GM21390 (cell line): Measurements from ENCODE around the gene ADAR.

Experiments
- ATAC-seq: cut with Tn5 transposase; IDR thresholded peaks from one replicate; pipeline ENCODE4 v1.9.1; 2021; ENCODE audit not compliant: unreplicated experiment

Gene ADAR

DNA sequence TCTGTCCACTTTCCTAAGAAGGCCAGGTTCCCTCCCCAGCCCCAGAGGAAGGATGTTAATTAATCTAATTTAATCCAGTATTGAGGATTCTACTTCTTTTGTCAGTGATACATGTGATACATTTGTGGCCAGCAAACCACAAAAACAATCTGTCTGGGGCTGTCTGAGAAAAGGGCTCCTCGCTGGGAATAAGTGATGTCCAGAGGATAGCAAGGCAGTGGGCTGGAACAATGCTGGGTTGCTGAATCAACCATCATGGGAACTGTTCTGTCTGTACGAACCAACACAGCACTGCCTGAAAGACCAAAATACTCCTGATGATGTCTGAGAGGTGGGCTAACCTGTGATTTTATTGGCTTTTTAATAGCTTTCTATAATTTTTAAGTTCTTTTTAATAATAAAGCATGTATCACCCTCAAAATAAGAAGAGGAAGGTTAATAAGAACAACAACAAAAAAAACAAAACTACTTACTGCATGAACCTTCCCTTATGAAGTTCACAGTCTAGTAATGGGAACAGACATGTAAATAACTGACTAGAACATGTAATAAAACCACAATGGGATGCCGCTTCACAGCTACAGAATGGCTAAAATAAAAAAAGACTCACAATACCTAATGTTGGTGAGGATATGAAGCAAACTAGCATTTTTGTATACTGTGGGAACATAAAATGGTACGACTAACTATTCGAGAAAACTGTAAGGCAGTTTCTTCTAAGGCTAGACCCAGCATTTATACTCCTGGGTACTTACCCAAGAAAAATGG lies 11.4 kb upstream of the ADAR start:
- no peak for ATAC-seq

DNA sequence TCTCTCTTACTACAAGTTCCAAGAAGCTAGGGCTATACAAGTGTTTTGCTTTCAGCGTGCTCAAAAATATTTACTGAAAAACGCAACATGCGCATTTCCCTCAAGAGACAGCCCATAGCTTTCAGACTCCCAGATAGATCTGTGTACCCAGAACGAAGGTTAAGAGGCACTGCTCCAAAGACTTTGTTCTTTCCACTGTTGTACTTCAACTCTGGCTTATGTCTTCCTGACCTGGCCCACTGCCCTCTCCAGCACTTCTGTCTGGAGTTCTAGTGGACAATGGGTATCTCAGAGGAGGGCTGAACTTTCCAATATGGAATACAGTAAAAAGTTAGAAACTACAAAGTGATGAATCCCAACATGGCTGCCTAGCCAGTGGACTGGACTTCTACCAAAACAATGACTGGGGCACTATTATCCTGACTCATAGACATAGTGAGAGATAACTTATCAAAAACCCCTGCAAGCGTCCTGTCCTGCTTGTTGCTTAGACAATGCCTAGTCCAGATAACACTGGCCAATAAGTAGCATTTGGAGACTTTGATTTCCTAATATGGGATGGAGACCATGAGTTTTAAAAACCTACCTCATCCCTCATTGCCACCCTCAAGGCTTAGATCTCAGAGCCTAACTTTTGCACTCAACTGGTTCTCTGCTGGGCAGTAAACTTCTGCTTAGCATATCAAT lies 8.8 kb upstream of the ADAR start:
- no peak for ATAC-seq

DNA sequence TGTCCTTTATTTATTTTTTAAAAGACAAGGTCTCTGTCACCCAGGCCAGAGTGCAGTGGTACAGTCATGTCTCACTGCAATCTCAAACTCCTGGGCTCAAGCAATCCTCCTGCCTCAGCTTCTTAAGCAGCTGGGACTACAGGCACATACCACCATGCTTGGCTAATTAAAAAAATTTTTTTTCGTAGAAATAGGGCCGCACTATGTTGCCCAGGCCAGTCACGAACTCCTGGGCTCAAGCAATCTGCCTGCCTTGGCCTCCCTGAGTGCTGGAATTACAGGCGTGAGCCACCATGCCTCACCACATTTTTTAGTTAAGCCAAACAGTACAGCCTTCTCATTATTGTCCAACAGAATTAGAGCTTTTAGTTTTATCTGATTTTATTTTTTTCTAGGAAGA lies 7.4 kb upstream of the ADAR start:
- no peak for ATAC-seq

DNA sequence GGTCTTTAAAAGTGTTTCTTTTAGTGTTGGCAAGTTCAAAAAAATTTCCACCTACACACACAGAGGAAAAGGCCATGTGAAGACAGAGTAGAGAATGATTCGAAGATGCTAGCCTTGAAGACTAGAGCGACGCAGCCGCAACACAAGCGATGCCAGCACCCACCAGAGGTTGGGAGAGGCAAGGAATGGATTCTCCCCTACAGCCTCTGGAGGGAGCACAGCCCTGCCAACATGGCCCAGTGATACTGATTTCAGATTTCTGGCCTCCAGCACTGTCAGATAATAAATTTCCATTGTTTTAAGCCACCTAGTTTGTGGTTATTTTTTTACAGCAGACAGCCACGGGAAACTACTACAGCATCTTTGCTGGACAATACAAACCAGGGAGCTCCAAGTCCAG lies 6.9 kb upstream of the ADAR start:
- no peak for ATAC-seq

DNA sequence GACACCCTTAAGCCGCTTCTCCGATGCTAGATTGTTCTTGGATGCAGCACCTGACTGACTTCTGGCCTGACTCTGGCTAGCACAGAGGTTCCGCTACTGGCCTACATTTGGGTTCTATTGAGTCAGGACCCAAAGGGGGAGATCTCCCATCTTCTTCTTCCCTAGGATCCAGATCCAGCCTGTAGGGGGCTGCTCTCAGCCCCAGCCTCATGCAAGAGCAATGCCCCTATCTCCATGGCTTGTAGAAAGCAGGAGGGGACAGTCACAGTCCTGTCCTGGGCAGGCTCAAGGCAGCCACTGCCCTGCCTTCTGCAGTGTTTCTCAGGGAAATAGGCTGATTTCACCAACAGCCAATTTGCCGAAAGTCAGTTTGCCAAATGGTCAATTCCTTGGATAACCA lies 6.3 kb upstream of the ADAR start:
- ATAC-seq = no peak

DNA sequence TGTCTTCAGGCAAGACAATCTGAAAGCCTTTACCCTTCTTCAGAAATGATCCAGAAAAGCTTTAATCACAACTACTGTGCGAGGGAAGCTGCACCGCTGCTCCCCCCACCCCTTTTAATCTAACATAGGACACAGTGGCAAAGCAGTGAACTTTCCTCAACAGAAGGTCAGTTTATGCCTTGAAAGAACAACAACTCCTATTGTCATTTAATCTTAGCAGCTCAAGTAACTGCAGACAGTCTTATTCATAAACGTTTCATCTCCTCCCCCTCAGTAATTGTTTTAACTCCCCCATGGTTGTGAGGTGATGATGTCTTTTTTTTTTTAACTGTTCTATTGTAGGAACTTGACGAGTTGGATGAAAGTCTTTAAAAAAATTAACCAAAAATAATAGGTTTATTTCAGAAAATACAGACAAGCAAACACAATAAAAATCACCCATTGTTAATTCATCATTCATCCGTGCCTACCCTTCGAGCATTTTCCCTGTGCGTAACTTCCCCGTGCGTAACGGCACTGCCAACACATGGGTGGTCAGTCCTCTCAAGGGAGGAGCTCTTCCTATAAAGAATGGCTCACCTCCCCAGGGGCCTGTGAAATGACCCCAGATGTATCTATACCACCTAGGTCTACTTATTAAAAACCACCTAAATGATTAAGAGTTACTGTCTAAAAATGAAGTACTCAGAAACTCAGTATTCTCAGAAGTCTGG lies 3.3 kb upstream of the ADAR start:
- no peak for ATAC-seq

DNA sequence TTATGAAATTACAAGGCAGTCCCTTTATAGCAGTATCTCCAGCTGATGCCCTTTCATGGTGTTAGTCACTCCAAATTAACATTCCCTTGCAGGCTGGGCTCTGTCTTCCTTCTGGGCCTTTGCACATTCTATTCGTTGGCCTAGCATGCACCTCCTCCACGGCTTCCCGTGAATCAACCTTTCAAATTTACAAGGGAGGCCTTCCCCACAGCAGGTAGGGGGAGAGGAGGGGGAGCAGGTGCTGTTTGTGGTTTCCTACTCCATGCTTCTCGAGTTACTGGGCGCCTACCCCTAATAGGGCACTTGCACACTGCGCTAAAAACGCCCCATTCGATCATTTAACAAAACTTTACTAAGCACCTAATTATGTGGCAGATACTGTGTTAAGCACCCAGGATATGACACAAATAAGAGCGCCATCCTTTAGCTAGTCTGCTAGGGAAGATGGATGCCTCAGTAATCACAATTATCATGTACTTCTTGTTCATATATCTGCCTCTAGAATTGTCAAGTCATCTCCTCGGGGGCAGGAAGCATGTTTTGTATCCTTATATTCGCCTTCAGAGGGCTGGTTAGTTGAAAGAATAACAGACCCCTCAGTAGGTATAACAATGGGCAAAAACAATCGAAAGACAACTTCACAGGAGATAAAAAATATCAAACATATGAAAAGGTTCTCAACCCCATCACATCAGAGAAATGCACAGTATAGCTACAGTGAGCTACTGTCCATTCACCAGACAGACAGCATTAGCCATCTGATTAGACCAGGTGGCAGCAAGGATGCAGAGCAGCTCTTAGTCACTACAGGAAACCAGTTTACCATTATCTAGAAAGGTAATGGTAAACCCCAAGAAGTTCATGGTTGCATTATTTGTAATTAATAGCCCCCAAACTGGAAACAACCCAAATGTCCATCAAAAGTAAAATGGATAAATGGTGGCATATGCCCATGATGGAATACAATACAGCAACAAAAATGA lies 1.7 kb upstream of the ADAR start:
- ATAC-seq = no peak

DNA sequence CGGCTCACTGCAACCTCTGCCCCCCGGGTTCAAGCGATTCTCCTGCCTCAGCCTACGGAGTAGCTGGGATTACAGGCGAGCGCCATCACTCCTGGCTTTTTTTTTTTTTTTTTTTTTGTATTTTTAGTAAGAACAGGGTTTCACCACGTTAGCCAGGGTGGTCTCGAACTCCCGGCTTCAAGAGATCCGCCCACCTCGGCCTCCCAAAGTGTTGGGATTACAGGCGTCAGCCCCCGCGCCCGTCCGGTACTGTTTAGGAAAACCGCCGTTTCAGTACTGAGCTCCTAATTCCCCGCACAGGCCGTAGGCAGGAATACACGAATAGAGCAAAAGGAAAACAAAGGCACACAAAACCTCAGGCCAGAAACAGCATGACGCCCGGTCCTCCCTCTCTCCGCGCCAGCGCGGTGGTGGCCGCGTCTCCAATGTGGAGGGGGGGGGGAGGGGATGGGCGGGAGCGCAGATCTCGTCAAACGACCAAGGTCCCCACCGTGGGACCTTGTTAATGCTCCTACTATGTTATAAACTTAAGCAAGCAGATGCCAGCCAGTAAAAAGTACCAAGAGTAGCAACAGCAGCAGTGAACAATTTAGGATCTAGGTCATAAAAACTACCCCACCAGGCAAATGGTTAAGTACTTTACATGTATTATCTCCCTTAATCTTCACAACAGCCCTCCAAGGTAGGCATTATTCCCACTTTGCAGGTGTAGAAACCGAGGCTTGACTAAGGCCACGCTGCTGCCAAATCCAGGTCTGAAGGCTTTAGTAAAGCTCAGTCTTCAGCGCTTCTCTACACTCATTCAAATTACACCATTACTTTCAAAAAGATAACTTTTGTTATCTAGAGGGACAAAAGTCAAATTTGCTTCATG lies 648 bp upstream of the ADAR start:
- ATAC-seq = no peak

DNA sequence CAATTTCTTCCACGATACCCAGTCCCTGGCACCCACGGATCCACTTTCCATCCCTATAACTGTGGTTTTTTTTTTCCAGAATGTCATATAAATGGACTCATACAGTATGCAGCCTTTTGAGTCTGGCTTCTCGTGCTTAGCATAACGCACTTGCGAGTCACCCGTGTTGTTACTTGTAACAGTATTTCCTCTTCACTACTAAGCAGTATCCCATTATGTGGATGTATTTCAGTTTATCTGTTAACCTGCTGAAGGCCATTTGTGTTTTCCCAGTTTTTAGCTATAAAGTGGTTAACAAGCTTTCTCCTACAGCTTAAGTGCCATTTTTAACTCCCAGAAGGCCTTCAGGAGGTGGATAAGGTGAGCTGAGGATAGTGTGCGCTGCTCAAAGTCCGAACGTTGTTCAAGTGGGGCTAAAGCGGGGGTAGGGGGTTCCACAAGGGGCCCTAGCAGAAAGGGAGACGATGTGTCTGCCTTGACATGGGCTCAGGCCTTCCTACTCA lies 829 bp downstream of the ADAR start:
- no peak for ATAC-seq

DNA sequence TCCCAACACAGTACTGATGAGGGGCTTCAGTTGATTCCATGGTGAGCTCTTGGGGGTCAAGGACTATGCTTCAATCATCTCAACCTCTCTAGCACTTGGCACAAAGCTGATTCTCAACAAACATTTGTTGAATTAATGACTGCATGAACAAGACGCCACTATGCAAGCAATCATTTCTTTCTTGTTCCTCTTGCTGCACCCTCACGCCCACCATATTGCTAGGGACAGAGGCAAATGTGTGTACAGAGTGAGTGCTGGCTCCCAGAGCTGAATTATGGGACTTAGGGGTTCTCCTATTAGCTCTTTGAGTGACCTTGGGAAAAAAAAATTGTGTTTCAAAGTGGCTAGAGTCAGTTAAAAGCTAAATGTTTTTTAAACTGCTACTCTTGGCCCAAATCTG lies 2.5 kb downstream of the ADAR start:
- no peak for ATAC-seq

DNA sequence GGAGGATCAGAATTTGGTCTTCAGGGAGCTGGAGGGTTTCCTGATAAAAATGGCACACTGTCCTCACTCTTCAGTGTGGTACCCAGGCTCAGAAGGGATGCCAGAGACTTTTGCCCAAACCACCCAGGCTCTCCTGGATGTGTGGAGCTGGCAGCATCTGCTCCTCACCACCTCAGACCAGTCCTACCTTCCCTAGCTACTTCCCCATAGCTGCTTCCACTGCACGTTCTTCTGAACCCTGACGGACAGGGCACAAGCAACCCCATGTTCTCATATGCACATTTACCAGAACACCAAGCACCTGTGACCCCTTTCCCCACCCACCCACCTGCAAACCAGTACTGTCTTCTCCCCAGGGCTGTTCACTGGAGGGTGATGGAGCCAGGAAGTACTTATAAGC lies 4.7 kb downstream of the ADAR start:
- no peak for ATAC-seq

DNA sequence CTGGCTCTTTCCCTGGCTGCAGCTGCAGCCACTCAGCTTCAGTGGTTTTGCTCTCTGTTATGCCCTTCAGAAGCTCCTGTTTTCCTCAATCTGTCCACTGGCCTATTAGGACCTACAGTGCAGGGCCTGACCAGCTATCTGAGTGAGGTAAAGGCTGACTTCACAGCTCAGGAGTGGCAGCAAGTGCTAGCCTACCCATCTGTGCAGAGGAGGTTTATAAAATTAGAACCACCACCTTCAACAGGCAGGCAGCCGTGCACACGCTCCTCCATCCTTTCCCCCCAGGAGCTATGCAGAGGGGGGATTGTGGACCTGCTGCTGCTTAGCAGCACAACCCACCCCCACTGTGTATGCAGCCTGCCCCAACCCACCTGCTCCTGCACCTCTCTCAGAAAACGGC lies 8.3 kb downstream of the ADAR start:
- ATAC-seq = no peak

DNA sequence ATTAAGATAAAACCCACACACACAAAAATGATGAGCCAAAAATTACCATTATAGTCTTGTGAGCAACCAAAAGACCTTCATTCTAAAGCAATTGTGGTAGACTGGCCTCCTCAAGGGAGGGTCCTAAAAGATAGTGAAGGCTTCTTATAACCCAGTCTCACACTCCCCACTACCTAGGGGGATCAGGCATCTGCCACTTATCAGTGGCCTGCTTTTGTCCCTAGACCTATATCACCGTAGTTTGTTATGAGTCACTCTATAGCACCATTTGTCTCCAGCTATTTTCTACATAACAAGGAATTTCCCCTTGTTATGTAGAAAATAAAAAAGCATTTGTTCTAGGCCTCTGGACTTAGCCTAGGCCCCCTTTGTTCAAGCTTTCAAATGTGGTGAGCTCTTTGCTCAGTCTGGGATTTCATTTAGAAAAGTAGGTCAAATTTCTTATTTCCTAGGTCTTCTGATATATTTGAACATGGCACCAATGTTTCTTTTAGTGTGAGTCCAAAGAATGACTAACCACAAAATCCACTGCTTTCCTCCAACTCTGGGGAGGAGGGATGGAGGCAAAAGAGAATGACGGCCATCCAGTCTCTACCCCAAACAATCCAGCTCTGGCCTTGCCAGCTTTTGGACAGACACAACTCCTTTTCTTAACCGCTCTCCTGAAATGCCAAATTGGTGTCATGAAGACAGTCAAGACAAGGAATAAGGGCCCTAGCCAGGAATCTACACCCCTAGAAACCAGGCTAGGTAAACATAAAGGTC lies 8.9 kb downstream of the ADAR start:
- no peak for ATAC-seq

DNA sequence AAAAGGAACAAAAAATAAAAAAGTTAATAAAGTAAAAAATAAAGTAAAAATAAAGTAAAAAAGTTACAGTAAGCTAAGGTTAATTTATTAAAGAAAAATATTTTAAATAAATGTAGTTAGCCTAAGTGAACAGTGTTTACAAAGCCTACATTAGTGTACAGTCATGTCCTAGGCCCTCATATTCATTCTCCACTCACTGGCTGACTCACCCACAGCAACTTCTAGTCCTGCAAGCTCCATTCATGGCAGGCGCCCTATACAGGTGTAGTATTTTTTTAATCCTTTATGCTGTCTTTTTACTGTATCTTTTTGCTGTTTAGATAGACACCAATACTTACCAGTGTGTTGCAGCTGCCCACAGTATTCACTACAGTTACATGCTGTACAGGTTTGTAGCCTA lies 12.4 kb downstream of the ADAR start:
- ATAC-seq = no peak

DNA sequence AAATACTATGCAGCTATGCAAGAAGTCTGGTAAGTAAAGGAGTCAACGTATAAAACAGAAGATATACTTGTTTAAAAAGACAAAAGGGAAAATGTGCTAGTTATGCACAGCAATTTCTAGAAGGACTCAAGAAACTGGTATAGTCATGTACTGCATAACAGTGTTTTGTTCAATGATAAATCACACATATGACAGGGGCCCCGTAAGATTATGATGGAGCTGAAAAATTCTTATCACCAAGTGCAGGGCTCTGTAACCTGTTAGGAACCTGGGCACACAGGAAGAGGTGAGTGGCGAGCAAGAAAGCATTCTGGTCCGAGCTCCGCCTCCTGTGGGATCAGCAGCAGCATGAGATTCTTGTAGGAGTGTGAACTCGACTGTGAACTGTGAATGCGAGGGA lies 13.2 kb downstream of the ADAR start:
- no peak for ATAC-seq

DNA sequence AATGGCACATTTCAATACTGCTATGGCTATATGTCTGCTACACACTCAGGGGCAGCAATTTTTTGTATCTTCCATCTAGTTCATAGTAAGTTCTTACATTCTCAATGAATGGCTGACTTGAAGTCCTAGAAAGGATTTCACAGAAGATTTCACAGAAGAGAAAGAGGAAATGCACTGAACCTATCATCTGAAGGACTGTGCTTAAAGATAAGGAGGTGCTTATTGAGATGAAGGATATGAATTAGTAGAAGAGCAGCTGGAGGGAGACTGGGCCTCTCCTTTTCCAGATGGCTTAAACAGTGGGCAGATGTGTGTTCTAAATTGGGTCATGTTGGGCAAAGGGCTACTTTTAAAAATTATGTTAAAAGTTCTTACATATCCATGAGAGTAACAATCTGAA lies 14.6 kb downstream of the ADAR start:
- ATAC-seq = no peak

DNA sequence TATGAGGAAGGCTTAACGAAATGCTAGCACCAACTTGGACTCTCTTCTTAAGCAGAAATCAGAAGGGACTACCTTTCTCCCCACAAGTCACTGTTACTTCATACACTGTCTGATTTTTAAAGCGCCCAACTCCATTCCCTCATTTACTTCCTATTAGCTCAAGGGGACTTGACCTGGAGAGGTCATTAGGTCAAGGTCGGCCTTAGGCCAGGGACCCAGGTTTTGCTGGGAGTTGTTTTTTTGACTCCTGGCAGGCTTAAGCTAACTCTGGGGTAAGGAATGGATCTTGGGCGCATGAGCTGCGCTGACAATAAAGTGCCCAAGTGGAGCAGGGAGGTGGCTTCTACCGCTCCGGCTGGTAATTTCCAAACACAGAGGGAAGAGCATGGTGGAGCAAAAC lies 16.8 kb downstream of the ADAR start:
- ATAC-seq = no peak

DNA sequence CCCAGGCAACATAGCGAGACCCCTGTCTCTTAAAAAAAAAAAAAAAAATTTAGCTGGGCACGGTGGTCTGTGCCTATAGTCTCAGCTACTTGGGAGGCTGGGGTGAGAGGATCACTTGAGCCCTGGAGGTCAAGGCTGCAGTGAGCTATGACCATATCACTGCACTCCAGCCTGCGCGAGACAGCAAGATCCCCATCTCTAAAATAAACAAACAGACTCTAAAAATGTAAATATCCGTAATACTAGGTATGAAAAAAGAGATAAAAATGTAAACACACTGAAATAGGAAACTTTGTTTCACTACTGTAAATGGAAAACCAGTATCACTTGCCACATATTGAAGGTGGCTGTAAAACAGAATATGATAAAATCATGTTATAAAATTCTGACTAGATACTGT lies 17.2 kb downstream of the ADAR start:
- ATAC-seq = no peak

DNA sequence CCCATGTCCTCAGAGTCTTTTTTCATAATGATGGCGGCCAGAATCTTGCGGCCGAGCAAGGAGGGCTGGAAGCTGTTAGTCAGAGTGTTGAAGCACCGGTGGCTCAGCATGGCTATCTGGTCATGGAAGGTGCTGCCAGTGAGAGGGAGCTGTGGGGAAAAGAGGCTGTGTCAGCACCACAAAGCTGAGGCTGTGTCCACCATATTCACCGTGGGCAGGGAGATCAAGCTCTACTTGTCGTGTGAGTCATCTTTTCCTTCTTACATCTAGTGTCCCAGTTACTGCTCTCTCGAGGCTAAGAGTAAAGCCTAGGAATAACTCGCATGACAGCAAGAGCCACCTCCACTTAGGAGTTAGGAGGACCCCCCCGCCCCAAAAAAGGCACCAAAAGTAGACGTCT lies 18.2 kb downstream of the ADAR start:
- no peak for ATAC-seq
